Cerebellar nuclear complex (tissue), 1 donor: ENCODE results near the gene ARPC1A.
"Not testable (repeated sequence)": the region's sequence is repeated elsewhere in the genome, so short reads cannot be mapped to it uniquely, and the experiment has no call there.

Experiments used
- DNase-seq, 2 experiments: peaks; one replicate each; lab custom pipeline; 2025; lab: John Stamatoyannopoulos, UW

Gene ARPC1A

DNA sequence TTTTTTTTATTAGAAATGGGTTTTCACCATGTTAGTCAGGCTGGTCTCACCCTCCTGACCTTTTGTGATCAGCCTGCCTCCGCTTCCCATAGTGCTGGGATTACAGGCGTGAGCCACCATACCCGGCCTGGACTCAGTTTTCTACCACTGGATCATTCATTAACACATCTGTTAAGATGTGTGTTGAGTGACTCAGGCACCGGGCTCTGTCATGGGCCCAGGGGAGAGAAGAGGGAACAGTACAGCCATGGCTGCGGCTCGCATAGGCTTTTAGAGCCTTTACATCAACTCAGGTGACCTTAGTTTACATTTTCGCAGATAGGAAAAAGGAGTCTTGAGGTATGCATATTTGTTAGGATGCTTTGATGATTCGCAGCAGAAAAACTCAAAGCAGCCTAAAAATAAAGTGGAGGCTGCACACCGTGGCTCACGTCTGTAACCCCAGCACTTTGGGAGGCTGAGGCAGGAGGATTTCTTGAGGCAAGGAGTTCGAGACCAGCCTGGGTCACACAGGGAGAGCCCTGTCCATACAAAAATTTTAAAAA, 45.8 kb downstream of the ARPC1A start:
- DNase-seq: no peak

DNA sequence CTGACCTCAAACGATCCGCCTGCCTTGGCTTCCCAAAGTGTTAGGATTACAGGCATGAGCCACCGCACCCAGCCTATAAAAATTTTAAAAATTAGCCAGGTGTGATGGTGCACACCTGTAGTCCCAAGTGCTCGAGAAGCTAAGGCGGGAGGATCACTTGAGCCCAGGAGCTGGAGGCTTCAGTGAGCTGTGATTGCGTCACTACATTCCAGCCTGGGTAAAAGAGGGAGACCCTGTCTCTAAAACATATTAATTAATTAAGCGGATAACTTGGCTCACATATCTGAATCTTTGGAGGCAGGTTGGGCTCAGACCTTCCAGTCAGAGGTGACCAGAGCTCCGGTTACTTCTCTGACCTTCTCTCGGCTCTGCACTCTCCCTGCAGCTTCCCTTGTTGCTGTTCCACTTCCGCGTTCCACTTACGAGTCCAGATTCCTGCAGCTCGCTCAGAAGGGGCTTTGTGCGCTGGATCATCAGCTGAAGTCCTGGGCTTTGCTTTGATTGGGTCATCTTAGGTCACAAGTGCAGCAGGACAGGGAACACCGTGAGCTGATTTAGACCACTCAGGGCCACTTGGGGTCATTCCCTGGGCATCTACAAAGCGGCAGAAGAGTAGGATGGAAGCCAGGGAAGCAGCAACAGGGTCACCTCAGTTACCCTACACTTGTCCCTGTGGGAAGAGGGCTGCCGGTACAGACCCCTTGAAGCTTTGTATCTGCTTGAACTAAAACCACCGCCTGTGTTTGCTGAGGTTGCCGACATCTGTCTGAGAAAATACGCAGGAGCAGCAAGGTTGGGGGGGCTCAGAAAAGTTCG, 46.8 kb downstream of the ARPC1A start:
- no peak for DNase-seq

DNA sequence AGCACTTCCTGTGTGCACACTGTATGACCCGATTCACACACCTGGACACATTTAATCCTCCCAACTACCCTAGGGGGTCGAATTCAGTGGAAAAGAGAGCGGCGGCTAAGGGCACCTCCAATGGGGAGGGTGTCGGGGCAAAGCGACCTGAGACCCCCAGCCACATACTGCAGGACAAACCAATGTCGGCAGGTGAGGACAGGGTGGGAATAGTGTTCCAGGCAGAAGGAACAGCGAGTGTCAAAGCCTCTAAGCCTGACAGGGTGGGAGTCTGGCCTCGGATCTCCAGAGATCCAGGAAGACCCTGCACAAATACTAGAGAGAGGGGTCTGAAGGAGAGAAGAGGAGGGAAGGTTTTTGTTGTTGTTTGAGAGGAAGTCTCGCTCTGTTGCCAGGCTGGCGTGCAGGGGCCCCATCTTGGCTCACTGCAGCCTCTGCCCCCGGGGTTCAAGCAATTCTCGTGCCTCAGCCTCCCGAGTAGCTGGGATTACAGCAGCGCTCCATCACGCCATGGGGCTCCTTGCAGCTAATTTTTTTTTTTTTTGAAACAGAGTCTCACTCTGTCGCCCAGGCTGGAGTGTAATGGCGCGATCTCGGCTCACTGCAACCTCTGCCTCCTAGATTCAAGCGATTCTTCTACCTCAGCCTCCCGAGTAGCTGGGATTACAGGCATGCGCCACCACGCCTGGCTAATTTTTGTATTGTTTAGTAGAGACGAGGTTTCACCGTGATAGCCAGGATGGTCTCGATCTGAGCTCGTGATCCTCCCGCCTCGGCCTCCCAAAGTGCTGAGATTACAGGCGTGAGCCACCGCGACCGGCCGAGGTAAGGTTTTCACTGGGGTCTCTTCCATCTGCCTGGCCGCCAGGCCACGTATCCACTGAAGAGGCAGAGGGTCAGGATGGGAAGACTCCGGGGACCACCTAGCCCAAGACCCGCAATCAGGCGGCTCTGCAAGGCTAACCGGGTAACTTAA, 47.7 kb downstream of the ARPC1A start:
- DNase-seq: no peak

DNA sequence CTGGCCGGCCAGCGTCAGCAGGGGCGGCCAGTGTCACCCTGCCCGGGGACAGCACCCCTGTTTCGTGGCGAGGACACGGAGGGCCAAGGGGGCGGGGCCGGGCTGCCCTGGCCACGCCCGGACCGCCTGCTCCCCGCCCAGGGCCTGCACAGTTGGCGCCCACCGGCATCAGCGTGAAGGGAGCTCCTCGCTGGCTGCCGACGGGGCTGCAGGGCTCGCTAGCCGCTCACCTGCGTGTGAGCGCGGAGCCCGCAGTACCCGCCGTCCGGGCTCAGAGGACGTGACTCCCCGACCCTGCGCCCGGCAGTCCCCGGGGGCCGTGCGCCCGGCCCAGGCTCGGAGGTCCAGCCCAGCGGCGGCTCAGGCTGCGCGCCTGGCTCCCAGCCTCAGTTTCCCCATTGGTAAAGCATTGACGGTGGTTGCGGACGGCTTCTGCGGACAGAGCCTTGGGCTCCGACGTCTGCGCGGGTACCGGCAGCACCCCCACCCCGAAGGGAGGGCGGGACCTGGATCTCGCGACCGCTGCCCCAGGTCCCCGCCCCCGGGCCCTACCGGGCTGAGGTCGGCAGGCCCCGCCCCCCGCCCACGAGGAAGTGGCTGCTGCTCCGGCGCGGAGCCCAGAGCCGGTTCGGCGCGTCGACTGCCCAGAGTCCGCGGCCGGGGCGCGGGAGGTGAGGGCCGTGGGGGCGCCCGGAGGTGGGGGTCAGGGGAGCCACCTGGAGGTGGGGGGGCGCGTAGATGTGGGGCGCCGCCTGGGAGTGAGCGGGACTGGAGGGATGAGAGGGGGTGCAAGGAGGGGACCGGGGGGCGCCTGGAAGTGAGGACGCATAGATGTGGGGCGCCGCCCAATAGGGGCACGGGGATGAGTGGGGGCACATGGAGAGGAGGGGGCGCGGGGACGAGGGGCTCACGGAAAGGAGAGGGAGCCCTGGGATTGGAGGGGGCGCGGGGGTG, 48.7 kb downstream of the ARPC1A start, which contains the start of gene ARPC1B:
Gene ARPC1B (plus strand): TSS at position 620 of the 954 bp plus-strand sequence. CDS start 10,985 bp downstream, outside the sequence.
- no peak for DNase-seq

DNA sequence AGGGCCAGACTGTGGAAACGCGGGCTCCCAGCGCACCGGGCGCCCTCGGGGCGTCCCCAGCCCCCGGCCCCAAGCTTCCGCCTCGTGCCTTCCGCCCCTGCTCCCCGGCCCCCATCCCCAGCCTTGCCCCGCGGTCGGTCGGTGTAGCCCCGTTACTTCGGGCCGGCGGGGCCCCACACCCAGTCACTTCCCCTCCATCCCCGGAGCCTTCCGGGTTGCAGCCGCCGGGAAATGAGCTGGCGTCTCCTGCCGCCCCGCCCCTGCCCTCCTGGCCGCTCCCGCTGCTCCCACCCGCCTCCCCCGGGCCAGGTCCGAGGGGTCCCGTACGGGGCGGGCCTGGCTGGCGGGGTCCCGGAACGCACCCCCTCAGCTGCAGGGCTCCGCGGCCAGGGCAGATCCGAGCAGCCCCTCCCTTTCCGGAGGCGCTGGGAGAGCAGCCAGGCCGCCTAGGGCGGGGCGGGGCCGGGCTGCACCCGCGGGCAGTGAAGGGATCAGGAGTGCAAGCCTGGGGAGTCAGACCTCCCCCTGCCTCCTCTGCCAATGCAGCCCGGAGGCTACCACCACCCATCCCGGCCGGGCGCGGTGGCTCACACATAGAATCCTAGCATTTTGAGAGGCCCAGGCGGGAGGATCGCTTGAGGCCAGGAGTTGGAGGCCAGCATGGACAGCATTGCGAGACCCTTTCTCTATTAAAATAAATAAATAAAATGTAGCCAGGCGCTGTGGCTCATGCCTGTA, 49.5 kb downstream of the ARPC1A start:
- DNase-seq: no peak

DNA sequence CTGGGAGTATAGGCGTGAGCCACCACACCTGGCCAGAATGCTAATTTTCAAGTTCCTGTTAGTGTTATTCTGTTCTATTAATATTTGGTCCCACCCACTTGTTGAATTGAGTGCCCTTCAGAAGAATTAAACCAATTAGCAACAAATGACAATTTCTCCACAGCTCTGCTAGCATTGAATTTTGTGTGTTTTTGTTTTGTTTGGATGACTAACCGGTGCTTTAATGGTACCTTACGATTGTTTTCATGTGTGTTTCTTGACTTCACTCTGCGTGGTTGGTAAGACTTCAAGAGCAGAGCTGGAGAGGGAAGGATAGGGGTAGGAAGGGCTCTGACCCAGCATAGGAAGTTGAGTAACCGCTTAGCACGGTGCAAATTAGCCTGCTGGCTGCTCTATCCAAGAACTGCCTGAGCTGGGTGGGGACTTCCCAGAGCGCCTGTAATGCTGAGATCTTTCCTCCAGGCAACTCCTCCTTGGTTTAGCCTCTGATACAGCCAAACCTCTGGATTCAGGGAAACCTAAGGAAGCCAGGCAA, 53.4 kb downstream of the ARPC1A start:
- no peak for DNase-seq

DNA sequence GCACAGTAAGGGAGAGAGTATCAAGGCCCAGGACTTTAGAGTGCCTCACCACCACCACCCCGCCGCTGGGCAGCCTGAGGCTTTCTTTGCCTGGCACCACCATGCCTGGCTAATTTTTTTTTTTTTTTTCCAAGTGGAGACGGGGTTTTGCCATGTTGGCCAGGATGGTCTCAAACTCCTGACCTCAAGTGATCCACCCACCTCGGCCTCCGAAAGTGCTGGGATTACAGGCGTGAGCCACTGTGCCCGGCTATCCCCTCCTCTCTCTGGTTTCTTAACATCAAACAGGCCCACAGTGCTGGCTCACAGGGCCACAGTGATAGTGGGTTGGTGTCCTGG, 54.0 kb downstream of the ARPC1A start:
- DNase-seq: not testable (repeated sequence)

DNA sequence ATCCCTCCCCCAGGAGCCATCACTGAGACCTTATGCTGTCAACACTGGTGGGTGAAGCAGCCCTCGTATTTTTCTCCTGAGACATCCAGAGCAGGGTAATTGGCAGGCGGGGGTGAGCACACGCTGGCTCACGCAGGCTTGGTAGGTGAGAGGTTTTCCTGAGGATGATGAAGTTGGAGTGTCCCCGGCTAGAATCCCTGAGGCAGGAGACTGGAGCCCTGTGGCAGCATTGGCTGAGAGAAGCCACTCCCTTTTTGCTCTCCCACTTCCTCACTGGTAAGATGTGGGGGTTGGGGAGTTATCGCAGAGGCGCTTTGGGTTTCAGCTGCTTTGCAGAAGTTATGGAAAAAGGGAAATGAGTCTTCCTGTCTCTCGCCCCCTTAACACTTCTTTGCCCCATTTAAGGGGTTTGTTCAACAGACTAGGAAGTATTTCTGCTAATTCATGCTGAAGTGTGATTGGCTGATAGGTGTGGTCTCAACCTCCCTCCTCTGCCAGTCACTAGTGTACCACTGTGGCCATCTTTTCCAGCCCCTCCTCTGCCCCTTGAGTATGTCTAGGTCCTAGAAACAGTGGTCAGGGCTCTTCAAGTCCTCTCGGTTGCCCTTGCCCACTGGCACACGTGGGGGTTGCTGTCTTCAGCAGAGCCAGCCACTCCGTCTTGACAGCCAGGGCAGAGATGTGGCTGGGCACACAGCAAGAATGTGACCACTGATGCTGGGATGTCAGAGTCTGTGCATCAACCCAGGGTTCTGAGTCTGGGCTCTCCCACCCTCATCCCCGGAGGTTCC, 54.5 kb downstream of the ARPC1A start:
- no peak for DNase-seq

DNA sequence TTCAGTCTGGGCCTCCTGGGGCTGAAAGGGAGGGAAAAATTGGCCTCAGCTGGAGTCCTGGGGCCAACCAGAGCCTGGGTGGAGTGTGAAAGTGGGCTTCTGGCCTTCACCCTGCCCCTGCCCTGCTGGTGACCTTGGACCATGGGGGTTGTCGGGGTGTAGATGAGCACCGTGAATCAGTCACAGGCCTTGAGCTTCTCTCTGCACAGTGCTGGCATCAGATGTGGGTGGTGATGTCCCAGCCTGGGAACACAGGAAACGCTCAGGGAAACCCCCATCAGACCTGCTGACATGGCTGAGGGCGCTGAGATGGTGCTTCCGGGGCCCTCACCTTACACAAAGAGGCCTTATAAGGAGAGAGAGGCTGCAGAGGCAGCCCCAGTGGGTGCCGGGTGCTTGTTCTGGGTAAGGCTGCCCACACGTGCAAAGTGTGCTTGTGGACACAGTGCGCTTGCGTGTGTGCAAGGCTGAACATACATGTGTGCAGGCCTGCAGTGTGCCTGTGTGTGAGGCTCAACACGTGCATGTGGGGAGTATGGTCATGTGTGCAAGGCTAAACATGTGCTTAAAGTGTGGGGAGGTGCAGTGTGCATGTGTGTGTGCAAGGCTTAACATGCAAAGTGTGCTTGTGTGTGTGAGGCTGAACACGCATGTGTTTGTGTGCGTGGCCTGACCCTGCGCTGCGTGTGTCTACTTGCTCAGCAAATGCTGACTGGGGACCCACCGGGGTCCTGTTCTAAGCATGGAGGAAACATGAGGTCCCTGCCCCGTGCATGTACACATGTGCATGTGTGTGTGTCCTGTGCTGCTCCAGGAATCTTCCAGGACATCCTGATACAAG, 55.3 kb downstream of the ARPC1A start:
- no peak for DNase-seq

DNA sequence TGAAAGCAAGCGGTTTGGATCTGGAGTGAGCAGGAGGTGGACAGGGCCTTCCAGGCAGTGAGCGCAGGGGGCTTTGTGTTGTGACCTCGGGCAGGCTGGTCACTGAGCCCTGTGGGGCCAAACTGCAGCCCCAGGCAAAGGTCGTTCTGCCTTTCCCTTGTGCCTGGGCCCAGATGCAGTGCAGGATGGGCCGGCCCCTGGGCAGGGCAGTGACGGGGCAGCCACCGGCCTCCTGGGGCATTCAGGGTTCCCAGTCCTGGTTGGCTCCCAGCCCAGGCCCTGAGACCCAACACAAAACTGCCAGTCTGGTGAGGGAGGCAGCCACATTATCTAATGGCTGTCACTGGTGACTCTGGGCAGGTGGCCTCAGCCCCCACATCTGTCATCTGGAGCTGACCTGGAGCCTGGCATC, 56.0 kb downstream of the ARPC1A start:
- DNase-seq: no peak

DNA sequence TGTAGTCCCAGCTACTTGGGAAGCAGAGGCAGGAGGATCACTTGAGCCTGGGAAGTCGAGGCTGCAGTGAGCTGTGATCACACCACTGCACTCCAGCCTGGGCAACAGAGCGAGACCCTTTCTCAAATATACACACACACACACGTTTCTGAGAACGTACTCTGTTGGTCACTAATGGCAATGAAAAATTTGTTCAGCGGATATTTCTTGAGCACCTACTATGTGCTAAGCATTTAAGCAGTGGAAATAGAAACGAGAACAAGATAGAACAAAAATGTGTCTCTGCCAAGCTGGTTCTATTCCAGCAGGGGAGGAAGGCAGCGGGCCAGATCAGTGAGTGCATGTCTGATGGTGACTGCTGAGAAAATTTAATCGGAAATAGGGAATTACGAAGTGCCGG, 57.5 kb downstream of the ARPC1A start:
- DNase-seq: no peak

DNA sequence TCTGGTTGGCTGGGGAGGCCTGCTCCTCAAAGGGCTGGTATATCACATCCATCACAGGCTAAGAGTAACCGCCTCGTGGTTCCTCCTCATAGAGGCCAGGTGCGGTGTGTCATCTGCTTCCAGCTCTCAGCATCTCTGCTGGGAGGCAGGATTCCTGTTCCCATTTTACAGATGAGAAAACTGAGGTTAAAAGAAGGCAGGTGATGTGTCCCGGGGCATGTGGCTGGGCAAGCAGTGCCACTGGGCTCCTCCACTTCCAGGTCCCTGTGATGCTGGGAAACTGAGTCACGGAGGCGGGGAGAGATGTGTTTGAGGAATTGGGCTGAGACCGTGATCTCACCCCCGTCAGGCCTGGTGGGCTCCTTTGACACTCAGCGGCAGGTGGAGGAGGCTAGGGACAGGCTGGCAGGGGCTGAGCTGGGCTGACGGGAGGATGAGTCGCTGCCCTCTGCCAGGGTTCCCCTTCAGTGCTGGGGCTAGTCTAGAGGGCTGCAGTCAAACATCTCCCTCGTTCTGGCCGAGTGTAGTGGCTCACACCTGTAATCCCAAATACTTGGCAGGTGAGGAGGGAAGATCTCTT, 58.2 kb downstream of the ARPC1A start:
- no peak for DNase-seq

DNA sequence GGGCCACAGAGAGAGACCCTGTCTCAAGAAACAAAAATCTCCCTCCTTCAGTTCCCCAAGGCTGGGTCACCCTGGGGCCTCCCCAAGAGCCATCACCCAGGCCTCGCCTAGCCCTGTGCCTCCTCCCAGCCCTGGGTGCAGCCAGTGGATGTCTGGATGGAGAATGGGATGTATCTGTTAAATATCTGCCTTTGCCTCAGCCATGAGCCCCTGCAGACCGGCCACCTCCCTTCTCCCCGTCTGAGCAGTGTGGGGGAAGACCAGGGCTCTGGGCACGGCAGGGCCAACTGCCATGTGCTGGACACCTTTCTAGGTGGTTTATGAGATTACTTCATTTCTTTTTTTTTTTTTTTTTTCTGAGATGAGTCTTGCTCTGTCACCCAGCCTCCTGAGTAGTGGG, 58.8 kb downstream of the ARPC1A start:
- DNase-seq: no peak

DNA sequence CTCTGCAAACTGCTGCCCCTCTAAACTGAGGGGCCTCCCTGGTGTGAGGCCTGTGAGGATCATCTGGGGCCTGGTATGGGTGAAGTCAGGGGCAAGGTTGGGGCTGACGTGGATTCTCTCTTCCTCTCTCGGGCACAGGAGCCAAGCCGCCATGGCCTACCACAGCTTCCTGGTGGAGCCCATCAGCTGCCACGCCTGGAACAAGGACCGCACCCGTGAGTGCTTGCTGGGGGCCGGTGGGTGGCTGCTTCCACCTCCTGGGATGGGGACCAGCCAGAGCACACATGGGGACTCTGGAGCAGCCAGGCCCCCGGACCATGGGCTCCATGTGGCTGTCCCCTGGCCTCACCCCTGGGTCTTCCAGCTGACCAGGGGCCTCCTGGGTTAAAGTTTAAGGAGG, 59.9 kb downstream of the ARPC1A start:
- no peak for DNase-seq

DNA sequence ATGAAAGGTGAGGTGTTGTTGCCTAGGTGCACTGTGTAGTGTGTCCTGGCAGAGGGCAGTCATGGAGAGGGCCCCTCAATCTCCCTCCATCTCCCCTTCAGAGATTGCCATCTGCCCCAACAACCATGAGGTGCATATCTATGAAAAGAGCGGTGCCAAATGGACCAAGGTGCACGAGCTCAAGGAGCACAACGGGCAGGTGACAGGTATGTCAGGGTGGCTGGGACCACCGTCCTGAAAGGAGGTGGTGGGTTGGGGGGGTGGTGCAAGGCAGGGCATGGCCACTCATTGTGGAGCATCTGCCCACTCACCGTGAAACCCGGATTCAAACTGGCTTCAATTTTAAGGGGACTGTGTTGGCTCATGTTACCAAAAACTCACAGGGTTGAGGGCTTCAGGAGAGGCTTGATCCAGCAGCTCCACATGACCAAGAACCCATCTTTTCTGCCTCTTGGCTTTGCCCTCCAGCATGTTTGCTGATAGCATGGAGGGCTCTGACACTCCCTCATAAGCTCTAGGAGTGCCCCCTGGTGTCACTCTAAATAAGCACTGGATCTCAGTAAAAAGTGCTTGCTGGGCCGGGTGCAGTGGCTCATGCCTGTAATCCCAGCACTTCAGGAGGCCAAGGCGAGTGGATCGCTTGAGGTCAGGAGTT, 61.0 kb downstream of the ARPC1A start:
- no peak for DNase-seq

DNA sequence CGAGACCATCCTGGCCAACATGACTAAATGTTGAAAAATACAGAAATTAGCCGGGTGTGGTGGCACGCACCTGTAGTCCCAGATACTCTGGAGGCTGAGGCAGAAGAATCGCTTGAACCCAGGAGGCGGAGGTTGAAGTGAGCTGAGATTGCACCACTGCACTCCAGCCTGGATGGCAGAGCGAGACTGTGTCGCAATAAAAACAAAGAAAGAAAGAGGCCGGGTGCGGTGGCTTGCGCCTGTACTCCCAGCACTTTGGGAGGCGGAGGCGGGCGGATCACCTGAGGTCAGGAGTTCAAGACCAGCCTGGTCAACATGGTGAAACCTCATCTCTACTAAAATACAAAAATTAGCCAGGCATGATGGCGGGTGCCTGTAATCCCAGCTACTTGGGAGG, 61.5 kb downstream of the ARPC1A start:
- DNase-seq: not testable (repeated sequence)

DNA sequence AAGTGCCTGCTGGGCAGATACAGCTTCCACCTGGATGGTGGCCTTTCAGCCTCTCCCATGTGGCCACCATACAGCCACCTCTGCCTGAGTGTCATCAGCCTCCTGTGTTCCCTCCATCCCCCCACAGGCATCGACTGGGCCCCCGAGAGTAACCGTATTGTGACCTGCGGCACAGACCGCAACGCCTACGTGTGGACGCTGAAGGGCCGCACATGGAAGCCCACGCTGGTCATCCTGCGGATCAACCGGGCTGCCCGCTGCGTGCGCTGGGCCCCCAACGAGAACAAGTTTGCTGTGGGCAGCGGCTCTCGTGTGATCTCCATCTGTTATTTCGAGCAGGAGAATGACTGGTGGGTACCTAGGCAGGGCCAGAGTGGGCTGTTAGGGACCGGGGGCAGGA, 62.2 kb downstream of the ARPC1A start:
- no peak for DNase-seq

DNA sequence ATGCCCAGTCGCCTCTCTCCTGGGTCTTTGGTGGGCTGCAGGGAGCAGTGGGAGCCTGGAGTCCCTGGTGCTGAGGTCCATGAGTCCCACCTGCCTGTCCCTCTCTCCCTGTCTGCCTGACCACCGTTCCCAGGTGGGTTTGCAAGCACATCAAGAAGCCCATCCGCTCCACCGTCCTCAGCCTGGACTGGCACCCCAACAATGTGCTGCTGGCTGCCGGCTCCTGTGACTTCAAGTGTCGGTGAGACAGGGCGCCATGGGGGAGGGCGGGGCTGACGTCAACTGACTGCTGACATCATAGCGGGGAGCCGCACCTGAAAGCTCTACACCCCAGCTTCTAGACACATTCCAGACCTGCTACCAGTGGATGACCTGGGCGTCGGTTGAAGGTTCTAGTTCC, 64.1 kb downstream of the ARPC1A start:
- DNase-seq: no peak
